HG03135 (cell line): ENCODE measurements around the gene ANKRD28.
"Not testable (repeated sequence)": the region's sequence is repeated elsewhere in the genome, so short reads cannot be mapped to it uniquely, and the experiment has no call there.

Experiments
- ATAC-seq: cut with Tn5 transposase; IDR thresholded peaks from one replicate; pipeline ENCODE4 v1.9.1; 2021; ENCODE audit warnings: mild to moderate bottlenecking, moderate library complexity; ENCODE audit not compliant: unreplicated experiment

Gene ANKRD28

GRCh38 chr3:15778332-15778858, 19.4 kb downstream of the ANKRD28 start:
- ATAC-seq: no peak

GRCh38 chr3:15774931-15775560, 22.7 kb downstream of the ANKRD28 start:
- ATAC-seq: peak; percentile 53

- no peak for ATAC-seq
Measured at GRCh38 chr3:15771444-15771843, 26.3 kb downstream of the ANKRD28 start.

GRCh38 chr3:15769256-15769915, 28.4 kb downstream of the ANKRD28 start:
- no peak for ATAC-seq

- peak; percentile 82 for ATAC-seq
Measured at GRCh38 chr3:15768421-15769255, 29.1 kb downstream of the ANKRD28 start.

- ATAC-seq: no peak
Measured at GRCh38 chr3:15766406-15766805, 31.4 kb downstream of the ANKRD28 start.

GRCh38 chr3:15758295-15758694, 39.5 kb downstream of the ANKRD28 start:
- no peak for ATAC-seq

GRCh38 chr3:15757824-15758223, 40.0 kb downstream of the ANKRD28 start:
- no peak for ATAC-seq

- ATAC-seq: no peak
Measured at GRCh38 chr3:15756505-15756904, 41.3 kb downstream of the ANKRD28 start.

GRCh38 chr3:15755780-15756179, 42.0 kb downstream of the ANKRD28 start:
- ATAC-seq: no peak

- ATAC-seq: no peak
Measured at GRCh38 chr3:15755181-15755580, 42.6 kb downstream of the ANKRD28 start.

- ATAC-seq: no peak
Measured at GRCh38 chr3:15754047-15754446, 43.7 kb downstream of the ANKRD28 start.

GRCh38 chr3:15753056-15753710, 44.6 kb downstream of the ANKRD28 start:
- no peak for ATAC-seq

GRCh38 chr3:15750879-15751278, 46.9 kb downstream of the ANKRD28 start:
- ATAC-seq: no peak

- ATAC-seq: no peak
Measured at GRCh38 chr3:15750143-15750542, 47.6 kb downstream of the ANKRD28 start.

GRCh38 chr3:15745896-15746295, 51.9 kb downstream of the ANKRD28 start:
- ATAC-seq: not testable (repeated sequence)

- ATAC-seq: no peak
Measured at GRCh38 chr3:15744176-15744575, 53.6 kb downstream of the ANKRD28 start.

- no peak for ATAC-seq
Measured at GRCh38 chr3:15743587-15744009, 54.2 kb downstream of the ANKRD28 start.

GRCh38 chr3:15742236-15742635, 55.5 kb downstream of the ANKRD28 start:
- not testable (repeated sequence) for ATAC-seq

- ATAC-seq: not testable (repeated sequence)
Measured at GRCh38 chr3:15738616-15739005, 59.2 kb downstream of the ANKRD28 start.

- ATAC-seq: no peak
Measured at GRCh38 chr3:15731024-15731423, 66.8 kb downstream of the ANKRD28 start.
